ELR (cell line): ENCODE results near the gene PTPRA.
"Not testable (repeated sequence)": the region's sequence is repeated elsewhere in the genome, so short reads cannot be mapped to it uniquely, and the experiment has no call there.

ENCODE experiments used
- DNase-seq: peaks from one replicate; pipeline ENCODE4 v3.0.0-alpha.2; 2015; ENCODE audit warnings: low read depth

Gene PTPRA

GRCh38 chr20:3073251-3073643 is 200.0 kb downstream of the PTPRA start:
- DNase-seq: not testable (repeated sequence)

- no peak for DNase-seq
Measured at GRCh38 chr20:3074812-3075211, 201.5 kb downstream of the PTPRA start.

- DNase-seq: not testable (repeated sequence)
Measured at GRCh38 chr20:3075315-3075714, 202.0 kb downstream of the PTPRA start.

GRCh38 chr20:3077618-3078134 is 204.4 kb downstream of the PTPRA start:
- no peak for DNase-seq

- DNase-seq: peak; percentile 72
Measured at GRCh38 chr20:3080939-3081388, 207.7 kb downstream of the PTPRA start.

- no peak for DNase-seq
Measured at GRCh38 chr20:3081641-3082040, 208.4 kb downstream of the PTPRA start.

GRCh38 chr20:3082306-3082951 is 209.1 kb downstream of the PTPRA start:
- no peak for DNase-seq

GRCh38 chr20:3082955-3083952 is 210.0 kb downstream of the PTPRA start:
- no peak for DNase-seq

GRCh38 chr20:3084283-3084985 is 211.2 kb downstream of the PTPRA start, which contains the start of gene AVP:
TSS of gene AVP (minus strand) at chr20:3084724. CDS start at chr20:3084674, 50 bp downstream.
- no peak for DNase-seq

- DNase-seq: no peak
Measured at GRCh38 chr20:3084986-3085360, 211.7 kb downstream of the PTPRA start.

GRCh38 chr20:3085571-3086072 is 212.3 kb downstream of the PTPRA start:
- no peak for DNase-seq

- DNase-seq: no peak
Measured at GRCh38 chr20:3088031-3088430, 214.8 kb downstream of the PTPRA start.
